Eye (tissue), 1 donor: ENCODE measurements around the gene CADPS2.
A peak's percentile ranks its signal among the peaks of the same experiment; 100 is the strongest.

Experiments
- DNase-seq: peaks from one replicate; pipeline ENCODE4 v3.0.0-alpha.2; 2015

The CADPS2 gene

DNA sequence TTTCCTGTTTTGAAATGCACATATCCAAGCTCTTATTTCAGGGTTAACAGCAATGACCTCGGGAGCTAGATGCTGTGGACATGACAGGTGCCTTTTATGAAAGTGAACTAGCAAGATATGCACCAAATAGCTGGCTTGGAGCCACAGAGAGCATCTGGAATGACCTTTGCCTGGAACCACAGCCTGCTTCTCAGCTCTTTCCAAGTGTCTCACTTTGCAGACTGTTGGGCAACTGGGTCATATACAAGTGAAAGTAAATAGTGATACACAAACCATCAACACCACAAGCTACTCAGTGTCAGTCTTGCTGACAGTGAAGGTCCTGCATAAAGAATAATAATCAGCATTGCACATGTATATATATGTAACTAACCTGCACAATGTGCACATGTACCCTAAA, 370.9 kb downstream of the CADPS2 start:
- DNase-seq, result no peak

GRCh38 chr7:122511268-122511667, 375.0 kb downstream of the CADPS2 start:
- no peak for DNase-seq

DNA sequence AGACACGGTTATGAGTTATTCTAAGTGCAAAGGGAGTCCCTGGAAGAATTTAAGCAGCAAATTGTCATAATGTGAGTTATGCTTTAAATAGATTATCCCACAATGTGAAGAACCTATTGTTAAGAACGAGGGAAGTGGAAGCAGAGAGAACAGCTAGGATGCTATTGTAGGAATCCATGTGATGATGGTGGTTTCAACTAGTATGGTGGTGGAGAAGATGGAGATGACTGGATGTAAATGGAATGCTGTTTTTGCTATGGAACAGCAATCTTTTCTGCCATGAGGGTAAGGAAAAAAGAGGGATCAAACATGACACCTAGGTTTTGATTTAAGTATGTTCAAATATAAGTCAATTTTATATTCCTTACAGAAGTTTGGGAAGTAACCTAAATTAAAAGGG, 378.7 kb downstream of the CADPS2 start:
- no peak for DNase-seq

GRCh38 chr7:122492007-122492406, 394.3 kb downstream of the CADPS2 start:
- DNase-seq, result no peak

- DNase-seq, result no peak
Measured at GRCh38 chr7:122488241-122488640, 398.0 kb downstream of the CADPS2 start.

DNA sequence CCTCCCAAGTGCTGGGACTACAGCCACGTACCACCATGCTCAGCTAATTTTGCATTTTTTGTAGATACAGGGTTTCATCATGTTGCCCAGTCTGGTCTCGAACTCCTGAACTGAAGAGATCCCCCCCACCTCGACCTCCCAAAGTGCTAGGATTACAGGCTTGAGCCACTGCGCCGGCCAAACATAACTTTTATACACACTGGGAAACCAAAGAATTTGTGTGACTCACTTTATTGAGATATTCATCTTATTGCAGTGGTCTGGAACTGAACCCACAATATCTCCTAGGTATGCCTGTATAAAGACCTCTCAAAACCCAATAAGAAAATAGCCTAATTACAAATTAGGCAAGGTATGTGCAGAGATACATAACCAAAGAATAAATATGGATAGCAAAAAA, 399.1 kb downstream of the CADPS2 start:
- no peak for DNase-seq

- no peak for DNase-seq
Measured at GRCh38 chr7:122485856-122486255, 400.4 kb downstream of the CADPS2 start.

DNA sequence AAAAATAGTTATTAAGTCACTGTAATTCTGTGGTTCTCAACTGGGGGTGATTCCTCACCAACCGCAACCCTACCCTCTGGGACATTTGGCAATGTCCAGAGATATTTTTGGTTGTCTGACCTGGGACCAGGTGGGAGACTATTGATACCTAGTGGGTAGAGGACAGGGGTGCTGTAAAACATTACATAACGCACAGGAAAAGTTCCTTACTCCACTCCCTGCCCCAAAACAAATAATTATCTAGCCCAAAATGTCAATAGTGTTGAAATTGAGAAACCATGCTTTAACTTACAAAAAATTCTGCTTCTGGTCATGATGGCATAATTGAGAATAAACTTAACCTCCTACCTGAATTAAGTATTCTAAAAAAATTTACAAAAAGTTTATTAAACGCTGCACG, 404.0 kb downstream of the CADPS2 start:
- no peak for DNase-seq

DNA sequence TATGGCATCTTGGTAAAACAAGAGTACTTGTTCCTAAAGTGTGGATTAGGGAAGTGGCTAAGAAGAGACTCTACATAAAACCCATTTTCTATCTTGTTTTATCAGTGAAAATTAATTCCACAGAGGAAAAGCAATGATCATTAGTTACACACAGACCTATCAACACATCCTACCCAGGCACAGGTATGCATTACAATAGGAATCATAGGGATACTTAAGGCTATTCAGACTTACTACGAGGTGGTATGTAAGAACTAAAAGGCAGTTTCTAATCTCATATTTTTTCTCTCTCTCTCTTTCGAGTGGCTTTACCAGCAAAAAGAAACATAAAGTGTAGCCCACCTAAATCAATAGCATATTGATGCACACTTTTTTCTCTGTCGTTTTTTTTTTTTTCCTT, 415.4 kb downstream of the CADPS2 start:
- DNase-seq, result no peak

GRCh38 chr7:122468945-122469344, 417.3 kb downstream of the CADPS2 start:
- DNase-seq, result no peak

GRCh38 chr7:122467661-122468449, 418.4 kb downstream of the CADPS2 start:
- peak; percentile 10 for DNase-seq

- DNase-seq, result no peak
Measured at GRCh38 chr7:122465296-122465695, 421.0 kb downstream of the CADPS2 start.

- DNase-seq, result no peak
Measured at GRCh38 chr7:122463631-122464030, 422.6 kb downstream of the CADPS2 start.

DNA sequence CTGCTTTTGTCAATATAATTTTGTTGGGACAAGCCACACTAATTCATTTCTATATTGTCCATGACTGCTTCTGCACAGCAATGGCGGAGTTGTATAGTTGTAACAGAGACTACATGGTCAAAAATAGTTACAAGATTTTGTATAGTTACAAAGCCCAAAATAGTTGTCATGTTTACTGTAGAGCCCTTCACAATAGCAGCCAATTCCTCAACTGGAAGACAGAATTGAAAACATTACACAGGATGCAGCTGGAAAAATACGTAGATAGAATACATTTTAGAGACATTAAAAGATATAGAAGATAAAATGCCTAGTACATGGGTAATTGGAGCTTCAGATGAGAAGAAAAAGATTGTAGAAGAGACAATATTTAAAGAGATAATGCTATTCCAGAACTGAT, 425.3 kb downstream of the CADPS2 start:
- no peak for DNase-seq

DNA sequence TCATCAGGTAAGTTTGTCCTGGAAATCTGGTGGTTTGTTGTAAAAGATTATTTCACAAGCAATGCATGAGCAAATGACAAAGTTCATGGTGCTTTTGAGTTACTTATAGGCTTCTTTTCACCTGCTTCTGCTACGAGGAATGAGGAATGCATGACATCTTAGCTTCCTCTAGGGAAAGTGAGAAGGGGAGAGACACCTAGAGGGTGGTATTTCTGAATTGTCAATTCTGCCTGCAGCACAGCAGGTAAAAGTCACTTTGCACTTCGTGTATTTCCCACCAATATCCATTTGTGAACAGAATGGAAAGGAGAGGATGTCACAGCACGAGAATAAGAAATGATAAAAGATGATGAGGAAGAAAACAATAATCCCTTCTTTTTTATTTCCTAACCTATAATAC, 428.3 kb downstream of the CADPS2 start:
- no peak for DNase-seq

- no peak for DNase-seq
Measured at GRCh38 chr7:122457325-122457724, 428.9 kb downstream of the CADPS2 start.

DNA sequence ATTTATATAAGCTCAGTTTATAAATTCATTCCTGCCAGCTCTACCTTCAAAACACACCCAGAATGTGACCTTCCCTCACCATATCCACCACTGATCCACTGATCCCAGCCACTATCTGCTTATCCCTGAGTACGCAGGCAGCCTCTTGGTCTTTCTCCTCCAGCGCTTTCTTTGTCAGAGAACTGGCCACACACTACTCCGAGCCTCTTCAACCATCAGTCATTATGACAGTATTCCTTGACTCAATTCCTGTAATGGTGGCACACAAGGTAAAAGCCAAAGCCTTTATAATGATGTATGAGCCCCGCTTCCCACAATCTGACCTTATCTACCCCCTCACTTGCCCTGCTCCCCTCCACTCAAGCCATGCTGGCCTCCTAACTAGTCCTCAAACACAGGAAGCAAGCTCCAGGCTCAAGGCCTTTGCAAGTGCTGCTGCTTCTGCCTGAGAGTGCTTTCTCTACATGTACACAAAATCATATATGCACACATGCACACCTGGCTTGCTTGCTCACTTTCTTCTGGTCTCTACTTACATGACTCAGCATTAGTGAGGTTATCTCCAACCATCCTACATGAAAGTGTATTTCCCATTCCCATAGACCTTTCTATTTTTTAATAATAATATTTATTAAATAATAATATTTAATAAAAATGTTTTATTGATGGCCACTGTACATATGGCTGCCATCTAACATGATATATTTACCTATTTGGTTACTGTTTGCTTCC, 431.3 kb downstream of the CADPS2 start:
- DNase-seq, result no peak

DNA sequence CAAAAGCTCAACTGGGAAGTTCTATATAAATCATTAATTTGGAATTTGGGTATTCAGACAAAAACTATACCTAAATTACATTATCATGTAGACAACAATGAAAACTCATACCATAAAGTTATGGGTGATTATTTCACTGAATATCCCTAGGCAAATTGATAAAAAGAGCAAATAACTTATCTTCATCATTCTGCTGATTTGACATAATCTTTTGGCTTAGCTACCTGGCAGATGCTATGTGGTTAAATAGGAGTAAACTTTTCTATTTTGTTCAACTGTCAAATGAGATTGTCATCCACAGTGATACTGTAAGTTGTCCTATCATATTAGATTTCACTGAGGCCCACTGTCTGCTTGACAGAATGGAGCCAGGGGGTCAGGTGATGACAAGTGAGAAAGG, 432.8 kb downstream of the CADPS2 start:
- DNase-seq, result no peak

DNA sequence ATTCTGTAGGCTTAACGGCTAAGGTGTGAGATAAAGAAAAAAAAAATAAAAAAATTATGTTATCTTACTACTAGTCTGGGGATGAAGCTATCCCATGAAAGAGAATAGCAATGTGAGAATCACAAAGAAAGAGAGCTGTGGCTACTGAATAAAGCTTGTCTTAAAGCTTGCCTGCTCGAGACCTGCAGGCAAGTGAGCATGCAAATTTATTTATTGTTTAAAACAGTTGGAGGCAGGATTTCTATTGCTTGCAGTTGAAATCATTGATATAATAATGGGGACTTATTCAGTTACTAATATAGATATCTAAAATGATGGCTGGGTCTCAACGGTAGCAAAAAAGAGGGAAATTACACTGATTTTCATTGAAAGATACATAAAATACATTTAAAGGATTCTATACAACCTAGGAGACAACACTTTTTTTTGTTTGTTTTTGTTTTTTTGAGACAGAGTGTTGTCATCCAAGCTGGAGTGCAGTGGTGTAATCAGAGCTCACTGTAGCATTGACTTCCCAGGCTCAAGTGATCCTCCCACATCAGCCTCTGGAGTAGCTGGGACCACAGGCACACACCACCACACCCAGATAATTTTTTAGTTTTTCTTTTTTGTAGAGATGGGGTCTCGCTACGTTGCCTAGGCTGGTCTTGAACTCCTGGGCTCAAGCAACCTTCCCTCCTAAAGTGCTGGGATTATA, 437.2 kb downstream of the CADPS2 start:
- no peak for DNase-seq

DNA sequence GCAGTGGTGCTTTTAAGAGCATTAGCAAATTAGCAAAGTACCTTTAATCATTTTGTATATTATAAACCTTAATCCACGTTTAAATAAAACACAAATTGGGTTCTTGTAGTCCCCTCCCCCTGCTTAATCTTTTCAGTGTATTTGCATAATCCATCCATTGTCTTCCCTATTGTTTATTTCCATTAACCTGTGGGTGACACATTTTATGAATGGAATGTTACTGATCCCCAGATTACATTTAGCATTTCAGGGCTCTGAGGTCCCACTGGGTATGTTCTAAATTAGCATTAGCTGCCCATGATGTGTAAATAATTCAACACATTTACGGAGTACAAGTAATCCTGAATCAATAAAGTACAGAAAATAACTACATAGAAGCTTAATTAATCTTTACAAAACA, 443.3 kb downstream of the CADPS2 start:
- DNase-seq, result no peak

GRCh38 chr7:122438492-122438891, 447.8 kb downstream of the CADPS2 start:
- DNase-seq, result no peak

- DNase-seq, result peak; percentile 44
Measured at GRCh38 chr7:122438006-122438405, 448.3 kb downstream of the CADPS2 start.

GRCh38 chr7:122433765-122434164, 452.5 kb downstream of the CADPS2 start:
- no peak for DNase-seq

DNA sequence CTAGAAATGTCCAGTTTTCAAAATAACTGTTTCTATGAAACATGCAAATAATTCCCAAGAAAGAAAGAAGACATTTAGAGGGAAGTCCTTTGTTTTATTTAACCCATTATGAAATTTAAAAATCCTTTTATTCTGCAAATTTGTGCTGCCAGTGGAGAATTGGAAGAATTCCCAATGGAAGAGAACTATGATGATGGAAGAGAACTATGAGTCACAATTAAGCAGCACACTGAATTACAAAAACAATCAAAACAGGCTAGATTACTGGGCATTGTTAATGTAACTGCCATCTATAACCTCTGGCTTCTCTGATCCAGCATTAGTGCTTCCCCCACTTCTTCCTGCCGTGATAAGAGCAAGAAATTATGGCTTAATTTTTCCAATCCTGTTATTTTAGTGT, 455.6 kb downstream of the CADPS2 start:
- no peak for DNase-seq
